Brain pericyte (primary cell): ENCODE data around the gene COA5.

ENCODE experiments used
- DNase-seq: peaks from one replicate; pipeline ENCODE4 v3.0.0-alpha.2; 2012; ENCODE audit warnings: low read depth, low spot score

The COA5 gene

GRCh38 chr2:98572211-98572610, 36.1 kb downstream of the COA5 start:
- no peak for DNase-seq

GRCh38 chr2:98571796-98572195, 36.5 kb downstream of the COA5 start:
- DNase-seq, result no peak

- no peak for DNase-seq
Observed at GRCh38 chr2:98571121-98571701, 37.1 kb downstream of the COA5 start.

GRCh38 chr2:98570356-98570755, 38.0 kb downstream of the COA5 start:
- no peak for DNase-seq

GRCh38 chr2:98569915-98570314, 38.4 kb downstream of the COA5 start:
- DNase-seq, result no peak

GRCh38 chr2:98569197-98569793, 39.0 kb downstream of the COA5 start:
- DNase-seq, result no peak

- DNase-seq, result no peak
Observed at GRCh38 chr2:98568161-98568956, 40.0 kb downstream of the COA5 start.

- DNase-seq, result no peak
Observed at GRCh38 chr2:98565941-98566340, 42.4 kb downstream of the COA5 start.

GRCh38 chr2:98565286-98565860, 42.9 kb downstream of the COA5 start:
- no peak for DNase-seq

- DNase-seq, result no peak
Observed at GRCh38 chr2:98564541-98565132, 43.7 kb downstream of the COA5 start.

- no peak for DNase-seq
Observed at GRCh38 chr2:98563394-98563793, 44.9 kb downstream of the COA5 start.

- DNase-seq, result no peak
Observed at GRCh38 chr2:98561902-98562695, 46.2 kb downstream of the COA5 start.

- no peak for DNase-seq
Observed at GRCh38 chr2:98561018-98561417, 47.3 kb downstream of the COA5 start.

- peak; percentile 20 for DNase-seq
Observed at GRCh38 chr2:98560256-98560771, 48.0 kb downstream of the COA5 start.

GRCh38 chr2:98559581-98559980, 48.7 kb downstream of the COA5 start:
- no peak for DNase-seq

- no peak for DNase-seq
Observed at GRCh38 chr2:98558852-98559530, 49.3 kb downstream of the COA5 start.

GRCh38 chr2:98556344-98557033, 51.8 kb downstream of the COA5 start:
- no peak for DNase-seq

- DNase-seq, result no peak
Observed at GRCh38 chr2:98555696-98556095, 52.6 kb downstream of the COA5 start.

GRCh38 chr2:98554116-98554861, 54.0 kb downstream of the COA5 start:
- no peak for DNase-seq
